CD4-positive, alpha-beta T cell treated with Interleukin-12 subunit alpha and Interleukin-12 subunit beta, for 1 hour (primary cell): ENCODE results near the gene RIT2.
"Not testable (repeated sequence)": the region's sequence is repeated elsewhere in the genome, so short reads cannot be mapped to it uniquely, and the experiment has no call there.

ENCODE experiments used
- DNase-seq: peaks from one replicate; pipeline ENCODE4 v3.0.0-alpha.2; 2020

The RIT2 gene

DNA sequence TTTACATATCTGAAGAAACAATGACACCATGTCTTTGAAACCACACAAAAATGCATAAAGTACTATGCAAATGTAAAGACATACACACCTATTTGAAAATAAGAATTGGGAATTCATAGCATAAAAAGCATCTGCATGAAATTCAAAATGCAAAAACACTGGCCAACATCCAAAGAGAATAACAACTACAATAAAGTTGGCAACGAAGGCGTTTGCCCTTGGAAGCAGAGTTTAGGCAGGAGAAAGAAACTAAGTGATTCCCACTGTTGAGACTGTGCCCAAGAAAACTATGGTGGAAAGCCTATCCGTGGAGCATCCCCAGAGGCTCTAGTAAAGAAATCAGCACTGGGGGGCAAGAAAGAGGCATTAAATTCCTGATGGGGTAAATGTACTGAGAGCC is 292.8 kb downstream of the RIT2 start:
- no peak for DNase-seq

DNA sequence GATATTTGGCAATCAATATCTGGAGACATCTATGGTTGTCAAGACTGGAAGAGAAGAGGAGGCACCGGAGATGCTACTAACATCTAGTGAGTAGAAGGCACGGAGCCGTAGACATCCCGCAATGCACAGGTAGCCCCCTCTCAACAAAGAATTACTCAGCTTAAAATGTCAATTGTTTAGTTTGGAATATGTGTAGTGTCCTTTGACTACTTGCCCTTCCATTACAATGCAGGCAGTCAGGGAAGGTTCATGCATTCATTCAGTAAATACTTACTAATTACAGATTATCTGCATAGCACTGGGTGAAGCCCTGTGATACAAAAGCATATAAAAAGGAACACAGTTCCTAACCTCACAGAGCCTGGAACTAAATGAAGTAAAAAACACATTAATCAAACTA is 294.0 kb downstream of the RIT2 start:
- no peak for DNase-seq

DNA sequence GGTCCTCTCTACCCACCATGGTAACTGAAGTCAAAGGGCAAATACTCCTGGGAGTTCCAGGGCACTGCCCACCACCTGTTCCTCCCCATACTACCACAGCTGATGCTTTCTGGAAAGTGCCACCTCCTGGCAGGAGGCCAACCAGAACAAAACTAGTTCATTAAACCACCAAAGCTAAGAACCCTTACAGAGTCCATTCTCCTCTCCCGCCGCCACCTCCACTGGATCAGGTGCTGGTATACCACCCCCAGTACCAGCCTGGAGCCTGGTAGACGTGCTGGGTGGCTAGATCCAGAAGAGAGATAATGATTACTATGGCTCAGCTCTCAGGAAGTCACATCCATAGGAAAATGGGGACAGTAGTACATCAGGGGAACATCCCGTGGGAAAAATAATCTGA is 300.9 kb downstream of the RIT2 start:
- no peak for DNase-seq

DNA sequence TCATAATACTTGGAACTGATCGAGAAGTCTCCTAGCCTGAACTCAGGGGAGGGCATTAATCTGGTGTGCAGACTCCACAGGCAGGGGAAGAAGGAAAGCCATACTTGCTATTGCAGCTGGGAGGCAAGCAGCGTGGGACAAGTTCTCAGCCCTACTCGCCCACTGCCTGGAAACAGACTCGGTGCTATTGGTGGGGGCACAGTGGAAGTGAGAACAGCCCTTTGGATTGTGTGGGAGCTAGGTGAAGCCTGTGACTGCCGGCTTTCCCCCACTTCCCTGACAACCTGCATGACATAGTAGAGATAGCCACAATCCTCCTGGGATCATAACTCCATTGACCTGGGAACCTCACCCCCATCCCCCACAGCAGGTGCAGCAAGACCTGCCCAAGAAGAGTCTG is 301.3 kb downstream of the RIT2 start:
- no peak for DNase-seq

DNA sequence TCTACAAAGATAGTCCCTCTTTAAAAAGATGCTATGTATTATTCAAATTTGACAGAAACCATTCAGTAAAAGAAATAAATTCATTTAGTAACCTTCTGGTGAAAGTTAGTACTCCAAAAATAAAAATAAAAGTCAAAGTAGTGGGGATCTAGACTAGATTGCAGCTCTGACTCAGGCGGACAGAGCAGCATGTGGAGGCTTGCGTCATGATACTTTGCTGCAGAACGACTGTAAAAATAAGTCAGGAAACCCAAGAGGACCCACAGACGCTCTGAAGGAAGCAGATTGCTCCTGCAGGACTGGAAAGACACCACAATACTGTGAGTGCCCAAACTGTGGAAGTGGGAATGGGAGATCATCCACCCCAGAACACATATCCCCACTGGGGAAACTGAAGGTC is 301.9 kb downstream of the RIT2 start:
- no peak for DNase-seq

DNA sequence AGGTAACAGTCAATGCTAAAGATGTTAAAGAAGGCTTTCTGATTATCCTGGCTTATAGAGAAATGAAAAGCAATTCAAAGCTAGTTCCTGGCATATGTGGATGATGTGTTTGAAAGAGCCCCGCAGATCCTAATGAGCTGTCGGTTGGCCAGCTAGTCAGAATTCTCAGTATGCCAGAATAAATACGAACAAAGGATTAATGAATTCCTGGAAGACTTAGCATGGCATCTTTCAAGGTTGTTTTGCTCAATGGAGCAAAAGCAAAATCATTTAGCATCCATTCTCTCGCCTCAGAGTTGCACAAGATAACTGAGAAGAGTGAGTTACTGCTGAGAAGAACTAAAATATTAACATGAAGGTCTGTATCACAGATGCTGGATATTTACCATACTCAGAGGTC is 307.6 kb downstream of the RIT2 start:
- no peak for DNase-seq

DNA sequence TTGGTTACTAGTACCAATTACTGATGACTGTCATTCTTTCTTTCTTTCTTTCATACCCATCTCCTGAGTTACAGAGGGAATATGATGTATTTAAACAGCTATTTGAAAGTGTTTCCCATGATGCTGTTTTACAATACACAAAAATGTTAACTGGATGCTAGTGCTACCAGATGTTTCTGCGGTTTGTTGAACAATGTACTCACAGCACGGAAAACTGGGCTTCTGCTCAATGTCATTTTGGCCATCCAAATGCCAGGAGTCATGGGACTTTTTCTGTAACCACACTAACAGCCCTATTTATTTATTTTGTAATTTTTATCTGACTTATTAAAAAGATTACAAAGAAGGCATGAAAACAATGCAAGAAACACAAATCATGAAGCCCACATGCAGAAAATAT is 313.8 kb downstream of the RIT2 start:
- DNase-seq: no peak

DNA sequence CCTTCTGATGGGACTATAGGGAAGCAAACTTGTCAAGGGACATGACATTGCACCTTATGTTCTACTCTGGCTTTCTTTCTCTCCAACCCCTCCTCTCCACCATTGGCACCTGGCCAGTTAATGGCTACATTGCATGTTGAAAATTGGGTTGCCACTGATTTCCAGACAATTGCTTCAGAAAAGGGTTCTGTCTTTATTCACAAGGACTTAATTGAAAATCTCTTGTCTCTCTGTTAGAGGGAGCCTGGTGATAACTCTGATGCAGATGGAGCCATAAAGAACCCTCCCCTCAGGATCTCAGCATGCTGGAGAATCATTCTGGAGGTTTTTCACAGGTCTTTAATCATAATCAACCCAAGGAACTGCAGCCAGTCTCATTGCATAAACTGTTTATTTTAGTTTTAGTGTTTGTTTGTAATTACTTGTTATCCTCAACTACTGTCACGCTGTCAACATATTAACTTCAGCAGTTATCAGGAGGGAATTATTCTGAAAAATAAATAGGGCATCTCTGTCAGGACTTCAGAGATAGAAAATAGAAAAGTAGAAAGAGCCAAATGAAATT is 316.8 kb downstream of the RIT2 start:
- no peak for DNase-seq

DNA sequence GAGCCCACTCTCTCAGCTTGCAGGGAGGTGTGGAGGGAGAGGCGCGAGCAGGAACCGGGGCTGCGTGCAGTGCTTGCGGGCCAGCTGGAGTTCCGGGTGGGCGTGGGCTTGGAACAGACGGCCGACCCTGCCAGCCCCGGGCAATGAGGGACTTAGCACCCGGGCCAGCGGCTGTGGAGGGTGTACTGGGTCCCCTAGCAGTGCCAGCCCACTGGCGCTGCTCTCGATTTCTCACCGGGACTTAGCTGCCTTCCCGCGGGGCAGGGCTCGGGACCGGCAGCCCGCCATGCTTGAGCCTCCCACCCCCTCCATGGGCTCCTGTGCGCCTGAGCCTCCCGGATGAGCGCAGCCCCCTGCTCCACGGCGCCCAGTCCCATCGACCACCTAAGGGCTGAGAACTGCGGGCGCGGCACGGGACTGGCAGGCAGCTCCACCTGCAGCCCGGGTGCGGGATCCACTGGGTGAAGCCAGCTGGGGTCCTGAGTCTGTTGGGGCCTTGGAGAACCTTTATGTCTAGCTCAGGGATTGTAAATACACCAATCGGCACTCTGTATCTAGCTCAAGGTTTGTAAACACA is 320.2 kb downstream of the RIT2 start:
- not testable (repeated sequence) for DNase-seq

DNA sequence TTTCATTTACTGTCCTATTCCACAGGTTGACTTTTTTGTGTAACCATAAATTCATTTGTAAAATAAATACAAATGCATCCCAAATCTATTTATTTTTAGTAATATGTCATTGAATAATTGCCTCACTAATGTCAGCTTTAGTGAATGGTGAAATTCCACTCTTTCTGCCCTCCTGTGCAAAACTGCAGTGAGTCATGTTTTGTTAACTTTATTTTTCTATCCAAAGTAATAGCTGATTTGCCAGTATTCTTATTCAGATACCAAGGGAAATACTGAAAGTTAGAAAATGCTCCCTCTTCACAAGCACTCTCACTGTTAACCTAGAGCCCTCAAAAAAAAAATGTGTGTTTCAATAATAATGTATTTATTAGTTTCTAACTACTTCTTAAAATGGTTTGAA is 322.8 kb downstream of the RIT2 start:
- DNase-seq: no peak

DNA sequence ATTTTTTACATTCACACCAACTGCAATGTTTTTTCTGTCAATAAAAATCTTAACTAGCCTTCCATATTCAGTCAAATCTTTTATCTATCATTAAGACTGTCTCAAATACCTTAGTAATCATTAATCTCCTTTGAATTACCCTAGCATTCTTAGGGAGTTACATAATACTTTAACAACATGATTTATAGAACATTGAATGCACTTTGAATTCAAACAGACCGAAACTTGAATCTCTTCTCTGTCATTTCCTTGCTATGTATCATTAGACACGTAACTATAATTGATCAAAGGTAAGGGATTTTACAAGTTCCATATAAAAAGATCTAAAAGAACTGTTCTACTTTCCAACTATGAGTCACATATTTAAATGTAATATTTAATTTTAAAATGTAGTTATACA is 330.9 kb downstream of the RIT2 start:
- DNase-seq: no peak

DNA sequence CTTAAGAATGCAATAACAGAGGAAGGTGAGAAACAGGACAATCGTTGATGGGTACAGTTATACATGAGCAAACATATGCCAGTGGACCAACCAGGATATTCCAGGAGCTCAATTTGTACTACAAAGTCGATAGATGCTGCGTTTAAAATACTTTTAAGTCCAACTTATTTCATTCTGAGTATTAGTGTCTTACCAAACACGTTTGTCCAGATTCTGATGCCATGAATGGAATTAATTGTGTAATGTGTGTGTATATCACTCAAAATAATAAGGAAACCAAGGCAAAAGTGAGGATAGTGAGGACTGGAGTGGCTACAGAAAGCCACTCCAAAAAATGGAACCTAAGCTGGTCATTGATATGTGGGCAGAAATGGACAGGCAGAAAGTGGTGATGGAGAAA is 332.6 kb downstream of the RIT2 start:
- no peak for DNase-seq

DNA sequence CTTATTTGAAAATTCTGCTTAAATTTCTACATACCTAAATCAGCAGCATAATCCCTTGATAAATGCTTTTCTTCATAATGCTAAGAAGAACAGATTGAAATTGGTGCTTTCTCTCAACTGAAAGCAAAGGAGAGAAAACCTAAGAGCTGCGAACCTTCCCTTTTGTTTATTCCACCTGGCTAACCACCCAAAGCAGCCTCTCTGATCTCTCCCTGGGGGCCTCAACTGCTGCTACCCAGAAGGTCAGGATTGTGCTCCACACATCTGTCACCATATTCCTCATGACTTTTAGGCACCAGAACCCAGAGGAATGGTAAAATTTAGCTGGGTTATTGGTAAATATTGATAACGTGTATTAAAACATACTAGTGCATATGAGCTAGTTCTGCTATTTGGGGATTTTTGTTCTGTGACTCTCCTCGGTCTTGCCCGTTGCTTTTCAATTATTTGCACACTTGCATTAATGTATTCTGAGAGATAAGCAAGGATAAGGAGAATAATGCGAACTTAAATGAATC is 334.1 kb downstream of the RIT2 start:
- no peak for DNase-seq

DNA sequence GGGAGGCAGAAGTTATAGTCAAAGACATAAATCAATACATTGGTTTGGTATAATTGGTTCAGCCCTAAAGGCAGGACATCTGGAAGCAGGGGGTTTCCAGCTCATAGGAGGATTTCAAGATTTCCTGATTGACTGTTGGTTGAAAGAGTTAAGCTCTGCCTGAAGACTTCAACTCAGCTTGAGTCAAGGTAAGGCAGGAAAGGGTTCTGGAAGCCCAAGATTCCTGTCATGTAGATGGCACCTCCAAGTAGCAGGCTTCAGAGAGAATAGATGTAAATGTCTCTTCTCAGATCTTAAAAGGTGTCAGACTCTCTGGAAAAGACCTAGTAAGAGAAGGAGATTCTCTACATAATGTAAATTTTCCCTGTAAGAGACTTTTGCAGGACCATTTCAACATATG is 335.3 kb downstream of the RIT2 start:
- no peak for DNase-seq

DNA sequence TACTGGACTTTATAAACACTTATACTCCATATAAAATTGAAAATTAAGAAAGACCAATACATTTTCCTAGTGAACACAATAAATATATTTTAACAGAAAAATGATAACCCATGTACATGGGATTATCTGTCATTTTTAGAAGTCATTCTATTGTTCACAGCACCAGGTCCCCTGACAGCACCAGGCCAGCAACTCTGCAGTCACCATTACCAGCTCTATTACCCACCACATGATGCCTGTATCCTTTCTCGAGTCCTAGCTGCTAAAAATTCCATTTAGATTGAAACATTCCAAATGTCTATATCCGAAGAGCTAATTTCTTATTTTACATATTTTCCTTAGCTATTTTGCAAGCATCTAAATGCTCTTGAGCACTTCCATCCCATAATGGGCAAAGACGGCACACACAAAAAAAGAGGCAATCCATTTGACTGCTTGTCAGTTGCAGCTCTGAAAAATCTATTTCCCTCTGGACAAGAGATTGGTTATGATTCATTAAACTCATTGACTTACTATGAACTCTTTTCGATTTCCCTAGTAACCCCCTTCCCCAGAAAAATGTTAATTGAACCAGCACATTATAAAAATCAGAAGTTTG is 336.9 kb downstream of the RIT2 start:
- DNase-seq: no peak

DNA sequence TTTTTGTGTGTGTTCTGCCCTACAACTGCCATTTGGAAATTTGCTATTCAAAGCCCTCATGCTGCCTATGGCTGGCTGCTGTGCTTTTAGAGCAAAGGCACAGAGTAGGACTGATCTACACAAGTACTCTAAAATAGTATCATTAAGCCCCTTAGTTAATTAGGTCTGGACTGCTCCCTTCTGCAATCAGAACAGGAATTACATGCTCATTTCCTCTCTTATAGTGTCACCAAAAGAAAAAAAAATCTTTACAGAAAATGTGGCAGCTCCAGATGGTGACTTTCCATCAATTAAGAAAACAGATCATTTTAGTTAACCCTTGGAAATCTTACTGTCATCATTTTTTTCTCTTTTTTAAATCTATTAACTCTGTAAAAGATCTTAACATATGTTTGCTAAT is 337.5 kb downstream of the RIT2 start:
- DNase-seq: no peak

DNA sequence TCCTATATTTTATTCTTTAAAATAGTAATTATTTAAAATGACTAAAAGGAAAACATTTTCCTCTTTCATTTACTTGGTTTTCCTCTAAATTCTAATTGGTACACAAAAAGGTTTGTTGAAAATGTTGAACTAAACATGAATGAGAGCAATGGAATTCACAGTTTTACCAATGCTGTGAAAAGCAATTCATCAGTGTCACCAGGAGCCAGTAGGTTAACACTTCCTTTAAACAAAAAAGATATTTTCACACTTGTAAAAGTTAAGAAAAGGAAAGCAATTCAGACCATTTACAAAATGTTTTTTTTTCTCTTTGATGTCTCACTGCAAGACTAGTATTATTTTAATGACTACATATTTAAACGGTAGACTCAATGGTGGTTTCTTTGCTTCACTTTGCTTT is 341.6 kb downstream of the RIT2 start:
- DNase-seq: no peak

DNA sequence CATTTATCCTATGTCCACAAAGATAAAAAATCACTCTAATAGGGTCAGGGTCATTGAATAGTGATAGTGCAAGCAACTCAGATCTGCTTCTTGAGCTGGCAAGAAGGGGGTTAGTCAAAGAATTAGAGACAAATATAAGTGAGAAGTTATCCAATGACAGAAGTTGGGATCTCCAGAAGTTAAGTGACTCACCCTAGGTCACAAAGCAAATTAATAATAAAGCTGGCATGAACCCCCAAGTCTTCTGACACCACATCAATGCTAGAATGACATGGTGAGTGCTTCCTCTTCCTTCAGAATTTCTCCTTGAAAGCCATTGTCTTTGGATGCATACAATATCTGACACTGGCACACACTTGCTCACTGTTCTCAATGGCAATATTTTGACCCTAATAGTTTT is 343.5 kb downstream of the RIT2 start:
- DNase-seq: no peak

DNA sequence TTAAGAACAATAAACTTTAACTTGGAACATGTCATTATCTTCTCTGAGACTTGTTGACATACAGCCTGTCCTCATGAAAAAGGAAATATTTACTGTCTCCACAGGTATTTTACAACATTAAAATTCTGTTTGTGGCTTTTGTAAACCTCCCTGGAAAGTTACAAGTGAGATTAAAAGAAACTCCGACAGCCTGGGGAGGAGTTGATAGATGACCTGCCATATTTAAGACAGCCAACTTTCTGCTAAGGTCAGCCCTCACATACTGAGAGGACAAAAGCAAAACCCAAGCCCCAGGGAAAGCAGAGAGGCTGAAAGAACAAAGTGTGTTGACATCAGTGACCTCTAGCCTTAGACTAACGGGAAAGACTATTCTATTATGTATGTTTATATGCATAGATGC is 350.2 kb downstream of the RIT2 start:
- no peak for DNase-seq

DNA sequence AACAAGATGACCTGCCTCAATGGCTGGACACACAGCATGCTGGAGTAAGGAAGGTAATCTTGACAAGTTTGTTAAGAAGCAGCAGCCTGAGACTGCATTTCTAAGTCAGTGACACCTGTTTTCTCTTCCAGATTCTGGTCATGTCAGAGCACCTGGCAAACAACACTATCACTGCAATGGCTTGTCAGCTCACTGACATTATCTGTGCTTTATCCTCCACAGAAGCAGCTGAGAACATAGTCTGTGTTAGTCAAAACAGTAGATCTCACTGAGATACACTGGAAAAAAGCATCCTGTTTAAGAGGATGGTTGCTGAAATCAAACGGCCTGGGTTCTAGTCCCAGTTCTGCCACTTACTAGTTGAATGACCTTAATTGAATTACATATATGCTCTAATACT is 355.2 kb downstream of the RIT2 start:
- DNase-seq: no peak

DNA sequence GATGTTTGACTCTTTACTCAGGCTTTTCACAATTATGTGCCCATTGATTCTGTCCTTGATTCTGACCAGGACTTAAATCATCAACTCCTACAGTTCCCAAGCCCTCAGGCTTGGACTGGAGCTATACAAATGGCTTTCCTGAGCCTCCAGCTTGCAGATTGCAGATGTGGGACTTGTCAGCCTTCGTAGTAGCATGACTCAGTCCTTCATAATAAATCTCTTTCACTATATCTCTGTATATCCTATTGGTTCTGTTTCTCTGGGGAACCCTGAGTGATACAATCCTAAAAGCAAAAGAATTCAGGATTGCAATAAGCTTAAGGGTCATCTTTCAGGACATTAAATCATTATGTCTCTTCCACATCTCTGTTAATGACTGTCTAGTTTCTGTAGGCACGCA is 356.6 kb downstream of the RIT2 start:
- no peak for DNase-seq

DNA sequence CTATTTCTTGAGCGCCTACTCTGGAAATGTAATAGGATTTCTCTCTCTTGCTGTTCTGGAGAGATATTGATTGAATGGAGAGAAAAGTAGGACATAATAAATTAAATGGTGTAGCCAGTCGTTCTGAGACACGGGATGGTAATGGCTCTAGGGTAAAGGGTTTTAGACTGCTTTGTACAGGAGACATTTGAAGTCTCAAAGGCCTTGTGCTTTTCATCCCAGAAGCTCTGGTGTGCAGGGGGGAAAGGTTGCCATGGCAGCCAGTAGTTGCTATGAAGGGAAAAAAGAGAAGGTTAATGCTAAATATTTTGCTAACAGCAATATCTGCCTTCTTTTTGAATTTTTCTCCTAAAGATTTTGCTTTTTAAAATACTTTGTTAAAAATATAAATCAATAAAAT is 359.3 kb downstream of the RIT2 start:
- DNase-seq: no peak

DNA sequence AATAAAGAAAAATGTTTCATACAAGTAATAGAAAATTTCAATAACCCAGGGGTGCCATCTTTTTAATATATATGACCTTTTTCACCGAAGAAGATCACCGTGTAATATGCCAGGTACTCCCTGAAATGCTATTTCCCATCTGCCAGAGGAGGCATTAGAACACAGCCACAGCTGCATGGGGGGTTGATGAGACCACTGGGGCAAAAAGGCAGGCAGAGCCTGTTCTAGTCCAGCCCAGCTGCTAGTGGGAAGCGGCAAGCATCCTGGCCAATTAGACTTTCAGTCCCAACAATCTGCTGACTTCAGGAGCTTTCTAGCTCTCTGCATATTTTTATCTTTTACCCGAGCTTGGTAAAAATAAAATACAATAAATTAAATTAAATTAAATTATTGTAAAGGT is 362.6 kb downstream of the RIT2 start:
- no peak for DNase-seq

DNA sequence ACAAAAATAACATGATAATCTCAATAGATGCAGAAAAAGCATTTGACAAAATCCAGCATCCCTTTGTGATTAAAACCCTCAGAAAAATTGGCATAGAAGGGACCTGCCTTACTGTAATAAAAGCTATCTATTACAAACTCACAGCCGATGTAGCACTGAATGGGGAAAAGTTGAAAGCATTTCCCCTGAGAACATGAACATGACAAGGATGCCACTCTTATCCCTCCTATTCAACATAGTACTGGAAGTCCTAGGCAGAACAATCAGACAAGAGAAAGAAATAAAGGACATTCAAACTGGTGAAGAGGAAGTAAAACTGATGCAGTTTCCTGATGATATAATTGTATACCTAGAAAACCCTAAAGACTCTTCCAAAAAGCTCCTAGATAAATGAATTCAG is 368.7 kb downstream of the RIT2 start:
- DNase-seq: no peak

DNA sequence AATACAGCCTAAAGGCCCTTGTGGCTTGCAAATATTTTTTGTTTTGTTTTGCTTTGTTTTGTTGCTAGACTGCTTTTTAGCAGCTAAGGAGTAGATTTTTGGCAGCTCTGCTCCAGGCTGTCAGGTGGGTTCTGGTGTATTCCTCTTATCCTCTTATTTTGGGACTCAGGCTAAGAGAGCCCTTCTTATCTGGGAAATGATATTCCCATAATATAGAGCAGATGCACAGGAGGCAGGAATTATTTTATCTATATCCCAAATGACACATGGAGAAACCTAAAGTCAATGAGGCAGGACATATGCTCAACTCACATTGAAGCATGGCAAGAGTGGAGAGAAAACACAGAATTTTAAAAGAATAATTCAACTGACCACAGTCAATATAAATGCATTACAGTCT is 369.6 kb downstream of the RIT2 start:
- DNase-seq: no peak
